Measurements from ENCODE around the gene JMJD8. TPM values are rescaled to one million over a fixed set of nuclear protein-coding genes. Genes with fewer than 3 reads are reported as not detected.
A peak's percentile ranks its signal among the peaks of the same experiment; 100 is the strongest.

JMJD8 gene
- total RNA-seq, 2 experiments from 2014 or later: 22.0 to 23.6 TPM

DNA sequence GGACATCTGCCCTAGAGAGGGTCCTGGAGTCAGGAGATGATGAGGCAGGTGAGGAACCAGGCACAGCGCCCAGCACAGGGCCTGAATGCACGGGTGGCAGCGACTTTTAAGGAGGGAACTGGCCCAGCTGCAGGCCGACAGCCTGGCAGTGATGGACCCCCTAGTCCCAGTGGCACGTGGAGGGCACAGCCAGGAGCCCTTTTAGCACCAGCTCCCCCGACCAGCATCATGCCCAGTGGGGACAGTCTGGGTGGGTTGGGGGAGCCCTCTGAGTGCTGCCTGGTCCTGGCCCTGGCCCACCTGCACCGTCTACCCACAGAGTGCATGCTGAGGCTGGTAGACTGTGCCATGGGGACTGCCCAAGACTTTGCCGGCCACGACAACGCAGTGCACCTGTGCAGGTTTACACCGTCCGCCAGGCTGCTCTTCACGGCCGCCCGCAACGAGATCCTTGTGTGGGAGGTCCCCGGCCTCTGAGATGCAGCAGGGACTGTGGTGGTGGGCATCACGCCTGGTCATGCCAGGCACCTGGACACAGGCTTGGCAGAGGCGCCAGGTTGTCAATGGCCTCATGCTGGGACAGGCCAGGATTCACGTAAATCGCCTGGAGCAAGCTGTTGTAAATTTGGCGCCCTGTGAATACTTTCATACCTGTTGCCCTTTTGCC lies 16.9 kb downstream of the JMJD8 start:
- Mint-ChIP-seq H3K4me1 (ENCODE audit: low read depth) (peaks cover 6% of the 10 kb centered on the region), H3K9me3 (no peaks in the 10 kb centered on the region), H3K36me3 (ENCODE audit: low read depth) (peaks cover 6% of the 10 kb centered on the region), H3K27ac (peak overlapping the region; percentile 75), H3K27me3 (no peaks in the 10 kb centered on the region), H3K4me3 (peak overlapping the region; percentile 83)
- CTCF ChIA-PET: interaction anchor here (0.6 to 1.3 kb wide), 4 partner anchors 19 to 1800 kb away, joined by 3 to 6 read pairs (median 4); no protein-coding TSS in a partner anchor
- Histone ChIP-seq H3K27me3 (ENCODE audit: control insufficient read depth in 1 of 2, insufficient read depth in 2 of 2, low read length in 2 of 2) (no peaks in the 10 kb centered on the region), H3K4me3 (ENCODE audit: low read length) (peak overlapping the region; percentile 63), H3K4me1 (ENCODE audit: insufficient read depth, low read length) (peaks cover 30% of the 10 kb centered on the region), H3K27ac (ENCODE audit: low read depth in 1 of 2, low read length in 2 of 2) (peak overlapping the region; percentile 14 to 56), H3K36me3 (ENCODE audit: insufficient read depth, low read length) (peaks cover 24% of the 10 kb centered on the region), H3K9me3 (ENCODE audit: control insufficient read depth in 1 of 2, insufficient read depth in 1 of 2, low read length in 2 of 2) (no peaks in the 10 kb centered on the region)
- DNase-seq (no peak), ATAC-seq (ENCODE audit: poor library complexity) (no peak)
- intact Hi-C loops (cut with DNase I, micrococcal nuclease): no loop called here
- POLR2A ChIA-PET: interaction anchor here (0.7 to 2.0 kb wide), 12 partner anchors 9 to 315 kb away, joined by 3 to 17 read pairs (median 6); partner anchors contain the start of genes AXIN1, JMJD8, METTL26 and PIGQ
- TF ChIP-seq, protein P1, sequence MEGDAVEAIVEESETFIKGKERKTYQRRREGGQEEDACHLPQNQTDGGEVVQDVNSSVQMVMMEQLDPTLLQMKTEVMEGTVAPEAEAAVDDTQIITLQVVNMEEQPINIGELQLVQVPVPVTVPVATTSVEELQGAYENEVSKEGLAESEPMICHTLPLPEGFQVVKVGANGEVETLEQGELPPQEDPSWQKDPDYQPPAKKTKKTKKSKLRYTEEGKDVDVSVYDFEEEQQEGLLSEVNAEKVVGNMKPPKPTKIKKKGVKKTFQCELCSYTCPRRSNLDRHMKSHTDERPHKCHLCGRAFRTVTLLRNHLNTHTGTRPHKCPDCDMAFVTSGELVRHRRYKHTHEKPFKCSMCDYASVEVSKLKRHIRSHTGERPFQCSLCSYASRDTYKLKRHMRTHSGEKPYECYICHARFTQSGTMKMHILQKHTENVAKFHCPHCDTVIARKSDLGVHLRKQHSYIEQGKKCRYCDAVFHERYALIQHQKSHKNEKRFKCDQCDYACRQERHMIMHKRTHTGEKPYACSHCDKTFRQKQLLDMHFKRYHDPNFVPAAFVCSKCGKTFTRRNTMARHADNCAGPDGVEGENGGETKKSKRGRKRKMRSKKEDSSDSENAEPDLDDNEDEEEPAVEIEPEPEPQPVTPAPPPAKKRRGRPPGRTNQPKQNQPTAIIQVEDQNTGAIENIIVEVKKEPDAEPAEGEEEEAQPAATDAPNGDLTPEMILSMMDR (IDR thresholded peaks at IDR 0.05): no peak

DNA sequence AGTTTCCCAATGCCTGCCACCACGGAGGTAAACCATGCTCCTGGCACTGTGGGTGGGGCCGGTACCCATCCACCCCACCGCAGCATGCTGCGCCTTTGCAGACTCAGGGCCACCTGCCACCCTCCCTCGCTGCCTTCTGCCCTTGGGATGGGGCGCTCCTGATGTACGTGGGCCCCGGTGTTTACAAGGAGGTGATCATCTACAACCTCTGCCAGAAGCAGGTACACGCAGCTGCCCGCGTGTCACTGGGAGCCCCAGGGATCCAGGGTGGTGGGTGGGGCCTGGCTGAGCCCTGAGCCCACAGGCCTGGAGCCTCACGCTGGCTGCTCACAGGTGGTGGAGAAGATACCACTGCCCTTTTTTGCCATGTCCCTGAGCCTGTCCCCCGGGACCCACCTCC lies 17.6 kb downstream of the JMJD8 start:
- no peak overlapping the region for H3K4me3 ChIP-seq (ENCODE audit: low read length)
- H3K9me3 ChIP-seq (ENCODE audit: control insufficient read depth in 1 of 2, insufficient read depth in 1 of 2, low read length in 2 of 2): no peaks in the 10 kb centered on the region
- peaks cover 6% of the 10 kb centered on the region for H3K4me1 Mint-ChIP-seq (ENCODE audit: low read depth)
- H3K9me3 Mint-ChIP-seq: no peaks in the 10 kb centered on the region
- H3K4me1 ChIP-seq (ENCODE audit: insufficient read depth, low read length): peaks cover 31% of the 10 kb centered on the region
- ATAC-seq (ENCODE audit: poor library complexity) (no peak), DNase-seq (no peak)
- POLR2A ChIA-PET: interaction anchor here (1.9 kb wide), 2 partner anchors 14 to 29 kb away, joined by 12 to 17 read pairs; partner anchors contain the start of gene STUB1
- H3K36me3 Mint-ChIP-seq (ENCODE audit: low read depth): peaks cover 6% of the 10 kb centered on the region
- H3K27ac Mint-ChIP-seq: no peak overlapping the region
- peaks cover 19% of the 10 kb centered on the region for H3K36me3 ChIP-seq (ENCODE audit: insufficient read depth, low read length)
- H3K27me3 ChIP-seq (ENCODE audit: control insufficient read depth in 1 of 2, insufficient read depth in 2 of 2, low read length in 2 of 2): no peaks in the 10 kb centered on the region
- H3K27ac ChIP-seq (ENCODE audit: low read depth in 1 of 2, low read length in 2 of 2): no peak overlapping the region
- intact Hi-C loops (cut with DNase I, micrococcal nuclease): no loop called here
- no peak overlapping the region for H3K4me3 Mint-ChIP-seq
- CTCF ChIA-PET: no interaction called here
- TF ChIP-seq, protein P1 (IDR thresholded peaks at IDR 0.05): no peak
- no peaks in the 10 kb centered on the region for H3K27me3 Mint-ChIP-seq

DNA sequence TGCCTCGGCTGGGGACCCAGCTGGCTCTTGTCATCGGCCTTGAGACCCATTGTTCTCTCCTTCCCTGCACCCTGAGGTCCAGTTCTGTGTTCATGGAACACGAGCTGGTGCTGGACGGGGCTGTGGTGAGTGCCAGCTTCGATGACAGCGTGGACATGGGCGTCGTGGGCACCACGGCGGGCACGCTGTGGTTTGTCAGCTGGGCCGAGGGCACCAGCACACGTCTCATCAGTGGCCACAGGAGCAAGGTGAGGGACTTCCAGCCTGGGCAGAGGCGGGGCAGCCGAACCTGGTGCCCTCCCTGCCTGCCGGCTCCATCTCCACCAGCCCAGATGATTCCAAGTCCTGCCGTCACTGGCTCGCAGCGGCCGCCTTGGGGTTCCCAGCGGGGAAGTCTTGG lies 21.5 kb downstream of the JMJD8 start:
- ChIA-PET POLR2A (no interaction called here), CTCF (interaction anchor here (1.7 kb wide), 1 partner anchor 270 kb away, joined by 4 read pairs; no protein-coding TSS in a partner anchor)
- Histone ChIP-seq H3K27me3 (ENCODE audit: control insufficient read depth in 1 of 2, insufficient read depth in 2 of 2, low read length in 2 of 2) (no peaks in the 10 kb centered on the region), H3K9me3 (ENCODE audit: control insufficient read depth in 1 of 2, insufficient read depth in 1 of 2, low read length in 2 of 2) (no peaks in the 10 kb centered on the region), H3K27ac (ENCODE audit: low read depth in 1 of 2, low read length in 2 of 2) (no peak overlapping the region), H3K36me3 (ENCODE audit: insufficient read depth, low read length) (no peaks in the 10 kb centered on the region), H3K4me1 (ENCODE audit: insufficient read depth, low read length) (peaks cover 29% of the 10 kb centered on the region), H3K4me3 (ENCODE audit: low read length) (no peak overlapping the region)
- ATAC-seq (ENCODE audit: poor library complexity): no peak
- intact Hi-C loops (cut with DNase I, micrococcal nuclease): loop anchor here in 1 of 2 experiments (5.0 kb wide), 1 partner anchor 70 kb away; the partner anchor contains the start of gene RAB40C
- no peaks in the 10 kb centered on the region for H3K36me3 Mint-ChIP-seq (ENCODE audit: low read depth)
- no peaks in the 10 kb centered on the region for H3K27me3 Mint-ChIP-seq
- no peak for DNase-seq
- no peaks in the 10 kb centered on the region for H3K9me3 Mint-ChIP-seq
- H3K4me1 Mint-ChIP-seq (ENCODE audit: low read depth): peaks cover 9% of the 10 kb centered on the region
- no peak overlapping the region for H3K4me3 Mint-ChIP-seq
- TF ChIP-seq, protein P1 (IDR thresholded peaks at IDR 0.05): no peak
- no peak overlapping the region for H3K27ac Mint-ChIP-seq

Measured in CD4-positive, alpha-beta T cell (primary cell).